ENCODE data around the gene CSF2RB. TPM values are rescaled to one million over a fixed set of nuclear protein-coding genes. Genes with fewer than 3 reads are reported as not detected.

CSF2RB gene
- total RNA-seq, 1 experiment from 2014 or later, result not detected

GRCh38 chr22:36865346-36865745 is 48.1 kb upstream of the CSF2RB start:
- peak in 1 of 2 experiments; percentile 28 for DNase-seq
- intact Hi-C loops (cut with micrococcal nuclease; ENCODE audit: unreplicated experiment), result no loop called here
- TF ChIP-seq EZH2 (IDR thresholded peaks at IDR 0.05; ENCODE audit: low read depth) (no peak), CTCF (conservative IDR thresholded peaks at IDR 0.05) (no peak)
- no peaks in the 10 kb centered on the region for H4K20me1 ChIP-seq (ENCODE audit: insufficient read depth)
- no peak overlapping the region for H2AFZ ChIP-seq
- H3K27me3 ChIP-seq (ENCODE audit: insufficient read depth, low read depth), result no peaks in the 10 kb centered on the region
- no peak overlapping the region for H3K27ac ChIP-seq
- H3K79me2 ChIP-seq (ENCODE audit: low read depth), result no peaks in the 10 kb centered on the region
- no peak overlapping the region for H3K4me2 ChIP-seq
- H3K4me3 ChIP-seq, result no peak overlapping the region
- POLR2A ChIA-PET (ENCODE audit: unreplicated experiment), result no interaction called here
- H3K4me1 ChIP-seq (replicated peaks; ENCODE audit: insufficient read depth), result peaks cover 37% of the 10 kb centered on the region
- H3F3A ChIP-seq (ENCODE audit: insufficient read depth, low read depth), result peaks cover 7% of the 10 kb centered on the region
- BruUV-seq (replicated peaks), result no TSS peak
- no peaks in the 10 kb centered on the region for H3K36me3 ChIP-seq (ENCODE audit: low read depth)
- CTCF ChIA-PET, result interaction anchor here (0.5 to 0.9 kb wide), 2 partner anchors 8 to 428 kb away, joined by 3 to 5 read pairs; no protein-coding TSS in a partner anchor
- no peaks in the 10 kb centered on the region for H3K9me2 ChIP-seq (ENCODE audit: insufficient read depth)
- H3K9me3 ChIP-seq (ENCODE audit: insufficient read depth, low read depth), result no peaks in the 10 kb centered on the region

GRCh38 chr22:36867695-36868094 is 45.7 kb upstream of the CSF2RB start:
- intact Hi-C loops (cut with micrococcal nuclease; ENCODE audit: unreplicated experiment), result no loop called here
- Histone ChIP-seq H3K4me2 (no peak overlapping the region), H3K4me1 (replicated peaks; ENCODE audit: insufficient read depth) (peaks cover 45% of the 10 kb centered on the region)

GRCh38 chr22:36868546-36869181 is 44.8 kb upstream of the CSF2RB start:
- Histone ChIP-seq H3K4me1 (replicated peaks; ENCODE audit: insufficient read depth) (peaks cover 51% of the 10 kb centered on the region), H4K20me1 (ENCODE audit: insufficient read depth) (no peaks in the 10 kb centered on the region), H3F3A (ENCODE audit: insufficient read depth, low read depth) (peaks cover 34% of the 10 kb centered on the region), H3K9me3 (ENCODE audit: insufficient read depth, low read depth) (no peaks in the 10 kb centered on the region), H3K27me3 (ENCODE audit: insufficient read depth, low read depth) (no peaks in the 10 kb centered on the region), H3K79me2 (ENCODE audit: low read depth) (no peaks in the 10 kb centered on the region), H3K27ac (0 out of 2 replicates have a peak overlapping the region, but pooled peaks have one; percentile 64), H3K4me2 (peak overlapping the region; percentile 71), H3K36me3 (ENCODE audit: low read depth) (no peaks in the 10 kb centered on the region), H3K4me3 (peak overlapping the region; percentile 21; the same call in 1 of the 2 replicates), H3K9me2 (ENCODE audit: insufficient read depth) (no peaks in the 10 kb centered on the region), H2AFZ (no peak overlapping the region)
- TF ChIP-seq CTCF (conservative IDR thresholded peaks at IDR 0.05) (no peak), EZH2 (IDR thresholded peaks at IDR 0.05; ENCODE audit: low read depth) (no peak)
- DNase-seq, result peak in 1 of 2 experiments; percentile 50
- intact Hi-C loops (cut with micrococcal nuclease; ENCODE audit: unreplicated experiment), result no loop called here
- ChIA-PET POLR2A (ENCODE audit: unreplicated experiment) (interaction anchor here (0.5 to 0.7 kb wide), 2 partner anchors 11 to 92 kb away, joined by 3 to 4 read pairs; no protein-coding TSS in a partner anchor), CTCF (interaction anchor here (0.6 to 0.8 kb wide), 2 partner anchors 24 to 149 kb away, joined by 4 to 8 read pairs; no protein-coding TSS in a partner anchor)
- BruUV-seq (replicated peaks), result no TSS peak

More at GRCh38 chr22:36867695-36868094, 45.7 kb upstream of the CSF2RB start:
- ChIA-PET CTCF (interaction anchor here (0.8 kb wide), 1 partner anchor 25 kb away, joined by 4 read pairs; no protein-coding TSS in a partner anchor), POLR2A (ENCODE audit: unreplicated experiment) (no interaction called here)
- H2AFZ ChIP-seq, result no peak overlapping the region
- DNase-seq, result no peak
- no TSS peak for BruUV-seq (replicated peaks)
- H3K79me2 ChIP-seq (ENCODE audit: low read depth), result no peaks in the 10 kb centered on the region
- no peaks in the 10 kb centered on the region for H3K27me3 ChIP-seq (ENCODE audit: insufficient read depth, low read depth)
- H4K20me1 ChIP-seq (ENCODE audit: insufficient read depth), result no peaks in the 10 kb centered on the region
- no peak overlapping the region for H3K27ac ChIP-seq
- H3F3A ChIP-seq (ENCODE audit: insufficient read depth, low read depth), result peaks cover 24% of the 10 kb centered on the region
- no peaks in the 10 kb centered on the region for H3K36me3 ChIP-seq (ENCODE audit: low read depth)
- no peak overlapping the region for H3K4me3 ChIP-seq
- no peaks in the 10 kb centered on the region for H3K9me2 ChIP-seq (ENCODE audit: insufficient read depth)
- TF ChIP-seq EZH2 (IDR thresholded peaks at IDR 0.05; ENCODE audit: low read depth), result no peak
- TF ChIP-seq CTCF (conservative IDR thresholded peaks at IDR 0.05), result no peak
- H3K9me3 ChIP-seq (ENCODE audit: insufficient read depth, low read depth), result no peaks in the 10 kb centered on the region
